ENCODE data around the gene RAB6A.

RAB6A gene

DNA sequence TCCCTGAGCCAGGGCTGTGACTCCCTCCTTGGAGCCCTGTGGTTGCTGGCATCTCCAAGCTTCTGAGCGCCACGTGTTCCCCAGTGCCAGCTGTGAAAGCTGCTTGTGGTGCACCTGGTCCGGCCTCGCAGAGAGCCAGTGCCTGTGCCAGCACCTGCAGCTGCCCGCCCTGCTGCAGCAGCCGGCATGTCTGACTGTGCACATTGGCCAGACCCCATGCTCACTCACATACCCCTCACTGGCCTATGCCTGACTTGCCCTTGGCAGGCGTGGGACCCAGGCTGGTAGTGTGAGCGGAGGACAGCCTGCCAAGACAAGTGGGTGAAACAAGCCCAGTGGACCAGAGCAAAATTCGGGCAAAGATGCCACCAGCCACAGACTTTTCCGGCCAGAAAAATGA lies 36.6 kb upstream of the RAB6A start:
- H3K27ac Mint-ChIP-seq: no peak overlapping the region
- TF ChIP-seq, protein P1, sequence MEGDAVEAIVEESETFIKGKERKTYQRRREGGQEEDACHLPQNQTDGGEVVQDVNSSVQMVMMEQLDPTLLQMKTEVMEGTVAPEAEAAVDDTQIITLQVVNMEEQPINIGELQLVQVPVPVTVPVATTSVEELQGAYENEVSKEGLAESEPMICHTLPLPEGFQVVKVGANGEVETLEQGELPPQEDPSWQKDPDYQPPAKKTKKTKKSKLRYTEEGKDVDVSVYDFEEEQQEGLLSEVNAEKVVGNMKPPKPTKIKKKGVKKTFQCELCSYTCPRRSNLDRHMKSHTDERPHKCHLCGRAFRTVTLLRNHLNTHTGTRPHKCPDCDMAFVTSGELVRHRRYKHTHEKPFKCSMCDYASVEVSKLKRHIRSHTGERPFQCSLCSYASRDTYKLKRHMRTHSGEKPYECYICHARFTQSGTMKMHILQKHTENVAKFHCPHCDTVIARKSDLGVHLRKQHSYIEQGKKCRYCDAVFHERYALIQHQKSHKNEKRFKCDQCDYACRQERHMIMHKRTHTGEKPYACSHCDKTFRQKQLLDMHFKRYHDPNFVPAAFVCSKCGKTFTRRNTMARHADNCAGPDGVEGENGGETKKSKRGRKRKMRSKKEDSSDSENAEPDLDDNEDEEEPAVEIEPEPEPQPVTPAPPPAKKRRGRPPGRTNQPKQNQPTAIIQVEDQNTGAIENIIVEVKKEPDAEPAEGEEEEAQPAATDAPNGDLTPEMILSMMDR (IDR thresholded peaks at IDR 0.05; ENCODE audit: unreplicated experiment in 3 of 3): no peak
- no peaks in the 10 kb centered on the region for H3K9me3 Mint-ChIP-seq
- no peaks in the 10 kb centered on the region for H3K27me3 Mint-ChIP-seq (ENCODE audit: low read depth)
- no peaks in the 10 kb centered on the region for H3K36me3 Mint-ChIP-seq (ENCODE audit: low read depth)
- no peak overlapping the region for H3K4me3 Mint-ChIP-seq
- H3K4me1 Mint-ChIP-seq: no peaks in the 10 kb centered on the region

DNA sequence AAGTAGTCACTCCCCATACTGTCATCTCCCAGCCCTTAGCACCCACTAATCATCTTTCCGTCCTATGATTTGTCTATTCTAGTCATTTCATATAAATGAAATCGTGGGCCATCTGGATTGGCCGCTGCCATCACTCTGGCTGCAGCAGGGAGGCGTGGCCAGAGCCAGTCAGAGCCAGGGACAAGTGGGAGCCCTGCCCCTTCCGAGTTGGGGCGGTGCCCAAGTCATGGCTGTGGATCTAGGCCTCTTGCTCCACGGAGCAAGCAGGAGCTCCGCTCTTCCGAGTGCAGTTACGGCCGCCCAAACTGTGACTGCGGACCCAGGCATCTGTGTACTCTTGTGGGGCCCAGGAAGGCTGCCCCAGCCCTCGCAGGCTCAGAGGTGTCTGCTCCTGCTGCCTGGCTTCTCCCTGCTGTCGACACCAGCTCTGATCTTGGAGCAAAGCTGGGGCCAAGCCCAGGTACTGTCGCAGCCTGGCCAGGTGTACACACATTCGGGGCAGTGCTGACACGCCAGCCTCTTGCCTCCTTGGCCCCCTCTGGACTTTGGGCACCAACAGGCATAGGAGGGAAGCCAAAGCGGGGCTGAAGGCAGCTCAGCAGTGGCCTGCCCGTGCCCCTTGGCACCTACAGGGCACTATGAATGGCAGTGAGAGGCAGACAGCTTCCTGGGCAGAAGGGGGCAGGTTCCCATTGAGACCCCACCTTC lies 35.2 kb upstream of the RAB6A start:
- Mint-ChIP-seq H3K27me3 (ENCODE audit: low read depth) (no peaks in the 10 kb centered on the region), H3K4me1 (no peaks in the 10 kb centered on the region), H3K27ac (no peak overlapping the region), H3K4me3 (no peak overlapping the region), H3K36me3 (ENCODE audit: low read depth) (no peaks in the 10 kb centered on the region), H3K9me3 (no peaks in the 10 kb centered on the region)
- TF ChIP-seq, protein P1 (IDR thresholded peaks at IDR 0.05; ENCODE audit: unreplicated experiment in 3 of 3): no peak

DNA sequence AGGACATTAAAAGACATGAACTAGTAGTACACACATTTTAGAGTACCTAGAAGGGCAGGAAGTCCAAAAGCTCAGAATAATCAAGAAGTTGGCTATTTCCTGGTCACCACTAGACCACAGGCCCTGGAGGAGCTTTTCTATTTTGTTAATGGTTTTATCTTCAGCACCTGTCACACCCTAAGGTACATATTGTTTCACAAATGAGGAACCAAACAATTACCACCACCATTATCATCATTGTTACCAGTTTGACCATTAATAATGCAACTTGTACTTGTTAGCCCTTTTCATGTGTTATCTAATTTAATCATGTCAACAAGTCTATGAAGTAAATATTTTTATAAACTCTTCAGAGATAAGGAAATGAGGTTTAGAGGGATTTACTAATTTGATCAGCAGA lies 31.7 kb upstream of the RAB6A start:
- peaks cover 8% of the 10 kb centered on the region for H3K4me1 Mint-ChIP-seq
- no peaks in the 10 kb centered on the region for H3K9me3 Mint-ChIP-seq
- no peak overlapping the region for H3K4me3 Mint-ChIP-seq
- H3K36me3 Mint-ChIP-seq (ENCODE audit: low read depth): no peaks in the 10 kb centered on the region
- H3K27me3 Mint-ChIP-seq (ENCODE audit: low read depth): no peaks in the 10 kb centered on the region
- H3K27ac Mint-ChIP-seq: no peak overlapping the region
- TF ChIP-seq, protein P1 (IDR thresholded peaks at IDR 0.05; ENCODE audit: unreplicated experiment in 3 of 3): no peak

DNA sequence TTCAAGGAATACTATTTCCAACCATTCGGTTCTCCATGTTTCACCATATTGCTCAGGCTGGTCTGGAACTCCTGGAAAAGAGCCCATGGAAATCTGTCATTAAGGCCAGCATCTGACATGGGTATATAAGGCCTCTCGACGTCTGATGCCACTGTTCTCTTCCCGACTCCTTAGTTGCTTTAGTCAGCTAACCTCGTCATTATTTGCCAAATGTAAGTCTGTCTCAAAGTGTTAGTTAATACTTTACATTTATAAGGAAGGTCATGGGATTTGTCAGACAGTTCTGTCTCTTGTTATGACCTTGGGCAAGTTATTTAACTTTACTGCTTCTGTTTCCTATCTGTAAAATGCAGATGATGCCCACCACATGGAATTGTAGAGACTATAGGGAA lies 28.4 kb upstream of the RAB6A start:
- H3K27ac Mint-ChIP-seq: peak overlapping the region; percentile 79 to 99 (median 98)
- TF ChIP-seq, protein P1 (IDR thresholded peaks at IDR 0.05; ENCODE audit: unreplicated experiment in 3 of 3): no peak

DNA sequence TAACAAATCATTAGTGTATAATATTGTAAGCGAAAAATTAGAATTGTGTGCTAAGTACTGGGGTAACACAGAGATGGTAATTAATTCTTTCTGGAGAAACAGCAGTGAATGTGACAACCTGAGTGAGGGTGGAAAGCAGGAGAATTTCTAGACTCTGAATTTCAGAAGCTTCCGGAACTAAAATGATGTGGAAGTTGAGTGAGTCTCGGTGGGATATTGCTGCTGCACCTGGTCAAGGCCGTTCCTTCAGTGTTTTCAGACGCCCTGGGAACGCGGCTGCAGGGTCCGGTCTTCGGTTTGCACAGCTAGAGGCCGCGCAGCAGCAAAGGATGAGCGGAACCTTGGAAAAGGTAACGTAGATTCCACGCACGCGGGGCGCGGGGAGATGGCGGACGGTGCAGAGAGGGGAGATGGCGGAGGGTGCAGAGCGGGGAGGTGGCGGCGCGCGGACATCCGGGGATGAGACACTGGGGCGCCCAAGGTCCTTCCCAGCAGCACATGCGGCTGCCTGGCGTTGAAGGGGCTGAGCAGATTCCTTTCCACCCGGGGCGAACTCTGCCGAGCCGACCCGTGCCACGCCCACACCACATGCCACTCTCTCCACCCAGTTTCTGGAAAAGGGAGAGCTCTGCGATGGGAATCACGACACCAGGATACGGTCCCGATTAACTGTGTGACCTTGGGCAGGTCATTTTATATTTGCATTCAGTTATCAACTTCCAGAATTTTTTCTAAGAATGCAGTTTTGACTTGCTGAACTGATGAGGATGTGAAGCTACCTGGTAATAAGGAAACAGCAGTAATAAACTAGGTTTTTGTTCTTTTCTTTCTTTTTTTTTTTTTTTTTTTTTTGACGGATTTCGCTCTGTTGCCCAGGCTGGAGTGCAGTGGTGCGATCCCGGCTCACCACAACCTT lies 27.0 kb upstream of the RAB6A start, which contains the start of gene MRPL48:
MRPL48 (plus strand) TSS at position 232 of the 916 bp plus-strand sequence; CDS start at position 330, 98 bp downstream.
- H3K36me3 Mint-ChIP-seq (ENCODE audit: low read depth): no peaks in the 10 kb centered on the region
- peak within 1 kb of the TSS; percentile 98 to 100 (median 98) for H3K4me3 Mint-ChIP-seq
- H3K27ac Mint-ChIP-seq: peak within 1 kb of the TSS; percentile 98 to 100 (median 99)
- TF ChIP-seq, protein P1 (IDR thresholded peaks at IDR 0.05; ENCODE audit: unreplicated experiment in 3 of 3): no peak
- no peaks in the 10 kb centered on the region for H3K27me3 Mint-ChIP-seq (ENCODE audit: low read depth)
- H3K4me1 Mint-ChIP-seq: peaks cover 11% of the 10 kb centered on the region
- H3K9me3 Mint-ChIP-seq: no peaks in the 10 kb centered on the region

More for the DNA sequence above, 28.4 kb upstream of the RAB6A start:
- Mint-ChIP-seq H3K4me1 (peaks cover 11% of the 10 kb centered on the region), H3K9me3 (no peaks in the 10 kb centered on the region), H3K4me3 (peak overlapping the region; percentile 98 to 100 (median 98)), H3K36me3 (ENCODE audit: low read depth) (no peaks in the 10 kb centered on the region), H3K27me3 (ENCODE audit: low read depth) (no peaks in the 10 kb centered on the region)
